ENCODE data around the gene MICA. TPM values are rescaled to one million over a fixed set of nuclear protein-coding genes. Genes with fewer than 3 reads are reported as not detected.
"Not testable (repeated sequence)": the region's sequence is repeated elsewhere in the genome, so short reads cannot be mapped to it uniquely, and the experiment has no call there.

MICA gene
- polyA plus RNA-seq, 12 donors = 2.8 to 12.5 (median 7.0) TPM; not detected in 1

- DNase-seq = no peak
These were observed 23.5 kb upstream of the MICA start for GRCh38 chr6:31379850-31380249.

GRCh38 chr6:31381666-31382065 lies 21.7 kb upstream of the MICA start:
- DNase-seq = no peak

- DNase-seq = no peak
These were observed 20.2 kb upstream of the MICA start for GRCh38 chr6:31383149-31383548.

GRCh38 chr6:31385041-31385440 lies 18.4 kb upstream of the MICA start:
- no peak for DNase-seq

GRCh38 chr6:31386099-31386498 lies 17.3 kb upstream of the MICA start:
- no peak for DNase-seq

GRCh38 chr6:31386977-31387376 lies 16.4 kb upstream of the MICA start:
- no peak for DNase-seq

- not testable (repeated sequence) for DNase-seq
These were observed 14.2 kb upstream of the MICA start for GRCh38 chr6:31388916-31389801.

GRCh38 chr6:31389802-31390132 lies 13.6 kb upstream of the MICA start:
- not testable (repeated sequence) for DNase-seq

- no peak for DNase-seq
These were observed 9.5 kb upstream of the MICA start for GRCh38 chr6:31393932-31394331.

GRCh38 chr6:31394381-31394780 lies 9.0 kb upstream of the MICA start:
- DNase-seq = no peak

- DNase-seq = no peak
These were observed 7.6 kb upstream of the MICA start for GRCh38 chr6:31395832-31396231.

- peak; percentile 84 for DNase-seq
These were observed 6.8 kb upstream of the MICA start for GRCh38 chr6:31396422-31397152.

GRCh38 chr6:31397153-31397499 lies 6.3 kb upstream of the MICA start:
- not testable (repeated sequence) for DNase-seq

GRCh38 chr6:31397901-31398525 lies 5.4 kb upstream of the MICA start:
- DNase-seq = no peak

GRCh38 chr6:31399589-31400466 lies 3.6 kb upstream of the MICA start:
- peak; percentile 95 for DNase-seq

- DNase-seq = peak; percentile 59
These were observed 2.7 kb upstream of the MICA start for GRCh38 chr6:31400467-31401289.

- no peak for DNase-seq
These were observed 2.0 kb upstream of the MICA start for GRCh38 chr6:31401403-31401802.

GRCh38 chr6:31402324-31403282 lies 792 bp upstream of the MICA start:
- peak; percentile 51 for DNase-seq

- not testable (repeated sequence) for DNase-seq
These were observed 618 bp downstream of the MICA start for GRCh38 chr6:31404061-31404364.

- DNase-seq = no peak
These were observed 2.6 kb downstream of the MICA start for GRCh38 chr6:31405996-31406395.
